ENCODE measurements around the gene GPT2. TPM values are rescaled to one million over a fixed set of nuclear protein-coding genes. Genes with fewer than 3 reads are reported as not detected.

Gene GPT2
- total RNA-seq, 3 donors from 2014 or later (not counting 1 experiment from before 2014, with no cell fraction given): 0.64 to 1.3 (median 1.2) TPM

DNA sequence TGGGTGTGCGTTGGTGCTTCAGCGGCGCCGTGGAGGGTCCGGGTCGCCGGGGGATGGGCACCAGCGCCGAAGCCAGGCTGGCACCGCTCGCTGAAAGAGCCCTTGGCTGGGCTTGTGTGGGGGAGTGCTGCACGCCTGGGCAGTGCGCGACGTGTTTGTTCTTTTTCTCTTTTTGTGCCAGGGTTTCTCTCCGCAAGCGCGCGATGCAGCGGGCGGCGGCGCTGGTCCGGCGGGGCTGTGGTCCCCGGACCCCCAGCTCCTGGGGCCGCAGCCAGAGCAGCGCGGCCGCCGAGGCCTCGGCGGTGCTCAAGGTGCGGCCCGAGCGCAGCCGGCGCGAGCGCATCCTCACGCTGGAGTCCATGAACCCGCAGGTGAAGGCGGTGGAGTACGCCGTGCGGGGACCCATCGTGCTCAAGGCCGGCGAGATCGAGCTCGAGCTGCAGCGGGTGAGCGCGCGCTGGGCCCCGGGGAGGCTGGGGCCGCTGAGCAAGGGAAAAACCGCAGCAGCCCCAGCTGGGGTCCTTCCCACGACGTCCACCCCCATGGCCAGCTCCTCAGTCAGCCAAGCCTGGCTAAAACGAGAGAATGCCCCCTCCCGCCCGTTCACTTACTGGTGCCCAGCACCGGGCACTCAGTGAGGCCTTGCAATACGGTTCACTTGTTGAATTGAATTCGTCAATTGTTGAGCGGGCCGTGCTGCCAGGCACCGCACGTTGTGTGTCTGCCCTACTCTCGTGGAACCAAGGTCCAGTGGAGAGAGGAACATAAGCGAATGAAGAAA lies 541 bp downstream of the GPT2 start:
- Histone ChIP-seq H3K36me3 (ENCODE audit: control insufficient read depth, insufficient read depth, low read length) (no peaks in the 10 kb centered on the region), H3K27me3 (ENCODE audit: control insufficient read depth, insufficient read depth, low read length) (no peaks in the 10 kb centered on the region), H3K27ac (ENCODE audit: low read length) (no peak overlapping the region), H3K4me1 (ENCODE audit: control insufficient read depth, insufficient read depth, low read length) (peaks cover 13% of the 10 kb centered on the region), H3K4me3 (ENCODE audit: low read length) (peak overlapping the region; percentile 68), H3K9me3 (ENCODE audit: control insufficient read depth, insufficient read depth, low read length) (no peaks in the 10 kb centered on the region)
- Mint-ChIP-seq H3K4me1 (peaks cover 6 to 18% of the 10 kb centered on the region in 2 donors), H3K36me3 (no peaks in the 10 kb centered on the region), H3K4me3 (peak overlapping the region; percentile 91), H3K27me3 (ENCODE audit: low read depth in 2 of 2) (peaks cover 8 to 14% of the 10 kb centered on the region in 2 donors), H3K27ac (no peak overlapping the region), H3K9me3 (no peaks in the 10 kb centered on the region)
- peak in 1 of 2 donors; percentile 41 for DNase-seq
- TF ChIP-seq CTCF (IDR thresholded peaks at IDR 0.05): no peak
- intact Hi-C loops (cut with micrococcal nuclease): no loop called here
- 8% methylated on average over 72 of the region's 72 CpGs for WGBS (ENCODE audit: insufficient coverage)
- peak in 1 of 3 donors; percentile 12 for ATAC-seq

DNA sequence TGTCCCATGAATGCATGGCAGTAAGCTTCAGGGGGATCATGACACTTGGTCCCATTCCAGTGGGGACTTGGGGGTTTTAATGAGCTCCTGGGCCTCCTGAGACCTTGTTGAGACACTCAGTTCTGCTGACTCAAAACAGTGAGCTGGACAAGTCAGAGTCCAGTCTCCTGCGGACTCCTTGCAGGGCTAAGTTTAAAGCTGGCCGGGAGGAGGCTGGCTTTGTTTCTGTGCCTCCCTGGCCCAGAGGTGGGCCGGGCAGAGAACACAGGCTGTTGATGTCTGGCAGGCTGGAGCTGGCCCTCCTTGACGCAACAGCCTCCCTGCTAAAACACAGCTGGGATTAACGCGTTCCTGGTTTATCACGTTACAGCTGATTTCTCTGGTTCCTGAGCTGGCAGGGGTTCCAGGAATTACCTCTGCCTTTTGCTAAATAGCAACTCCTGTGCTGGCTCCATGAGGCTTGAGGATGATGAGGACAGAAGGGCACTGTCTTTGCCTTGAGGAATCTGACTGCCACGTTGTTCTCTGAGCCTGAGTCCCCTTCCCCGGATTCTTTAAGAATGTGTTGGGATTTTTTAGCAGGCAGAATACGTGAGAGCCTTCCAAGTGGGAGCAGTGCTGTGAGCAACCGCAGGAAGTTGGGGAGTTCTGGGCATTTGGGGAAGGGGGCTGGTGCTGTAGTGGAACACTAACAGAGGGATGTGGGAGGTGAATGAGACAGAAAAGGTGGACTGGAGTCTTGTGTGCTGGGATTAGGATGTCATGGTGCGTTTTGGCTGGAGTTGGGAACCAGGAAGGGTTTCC lies 2.0 kb downstream of the GPT2 start:
- Mint-ChIP-seq H3K36me3 (no peaks in the 10 kb centered on the region), H3K27ac (no peak overlapping the region), H3K4me1 (peaks cover 6 to 18% of the 10 kb centered on the region in 2 donors), H3K9me3 (no peaks in the 10 kb centered on the region), H3K27me3 (ENCODE audit: low read depth in 2 of 2) (peaks cover 0 to 14% of the 10 kb centered on the region in 2 donors), H3K4me3 (no peak overlapping the region)
- DNase-seq (no peak), ATAC-seq (no peak)
- H3K27ac ChIP-seq (ENCODE audit: low read length): no peak overlapping the region
- WGBS (ENCODE audit: insufficient coverage): 92% methylated on average over 12 of the region's 12 CpGs
- no peaks in the 10 kb centered on the region for H3K9me3 ChIP-seq (ENCODE audit: control insufficient read depth, insufficient read depth, low read length)
- intact Hi-C loops (cut with micrococcal nuclease): no loop called here
- H3K4me1 ChIP-seq (ENCODE audit: control insufficient read depth, insufficient read depth, low read length): peaks cover 13% of the 10 kb centered on the region
- H3K36me3 ChIP-seq (ENCODE audit: control insufficient read depth, insufficient read depth, low read length): no peaks in the 10 kb centered on the region
- H3K27me3 ChIP-seq (ENCODE audit: control insufficient read depth, insufficient read depth, low read length): no peaks in the 10 kb centered on the region
- H3K4me3 ChIP-seq (ENCODE audit: low read length): no peak overlapping the region
- no peak for TF ChIP-seq CTCF (IDR thresholded peaks at IDR 0.05)

GRCh38 chr16:46886764-46887523 lies 2.8 kb downstream of the GPT2 start:
- no peaks in the 10 kb centered on the region for H3K27me3 ChIP-seq (ENCODE audit: control insufficient read depth, insufficient read depth, low read length)
- no peaks in the 10 kb centered on the region for H3K9me3 ChIP-seq (ENCODE audit: control insufficient read depth, insufficient read depth, low read length)
- peak overlapping the region; percentile 49 for H3K4me3 Mint-ChIP-seq

More at GRCh38 chr16:46886764-46887523, 2.8 kb downstream of the GPT2 start:
- H3K27ac Mint-ChIP-seq: no peak overlapping the region
- peaks cover 6 to 18% of the 10 kb centered on the region in 2 donors for H3K4me1 Mint-ChIP-seq
- H3K27ac ChIP-seq (ENCODE audit: low read length): no peak overlapping the region
- H3K9me3 Mint-ChIP-seq: no peaks in the 10 kb centered on the region
- H3K4me3 ChIP-seq (ENCODE audit: low read length): no peak overlapping the region
- intact Hi-C loops (cut with micrococcal nuclease): no loop called here
- H3K36me3 Mint-ChIP-seq: no peaks in the 10 kb centered on the region
- WGBS (ENCODE audit: insufficient coverage): 86% methylated on average over 16 of the region's 16 CpGs
- no peak for DNase-seq
- peaks cover 0 to 14% of the 10 kb centered on the region in 2 donors for H3K27me3 Mint-ChIP-seq (ENCODE audit: low read depth in 2 of 2)
- peaks cover 13% of the 10 kb centered on the region for H3K4me1 ChIP-seq (ENCODE audit: control insufficient read depth, insufficient read depth, low read length)
- TF ChIP-seq CTCF (IDR thresholded peaks at IDR 0.05): no peak
- no peaks in the 10 kb centered on the region for H3K36me3 ChIP-seq (ENCODE audit: control insufficient read depth, insufficient read depth, low read length)
- no peak for ATAC-seq

Data from natural killer cell (primary cell).